ENCODE measurements around the gene CPSF7.

Gene CPSF7

GRCh38 chr11:61411589-61411988 is 18.2 kb downstream of the CPSF7 start:
- no peak overlapping the region for H3K4me3 ChIP-seq (ENCODE audit: control insufficient read depth, low read depth, low read length)
- DNase-seq (ENCODE audit: low read depth): no peak
- no peak for TF ChIP-seq CTCF (conservative IDR thresholded peaks at IDR 0.05; ENCODE audit: control insufficient read depth, insufficient read depth, low read depth, low read length)

- TF ChIP-seq CTCF (conservative IDR thresholded peaks at IDR 0.05; ENCODE audit: control insufficient read depth, insufficient read depth, low read depth, low read length): no peak
- DNase-seq (ENCODE audit: low read depth): no peak
- no peak overlapping the region for H3K4me3 ChIP-seq (ENCODE audit: control insufficient read depth, low read depth, low read length)
Observed at GRCh38 chr11:61406991-61407728, 22.6 kb downstream of the CPSF7 start.

DNA sequence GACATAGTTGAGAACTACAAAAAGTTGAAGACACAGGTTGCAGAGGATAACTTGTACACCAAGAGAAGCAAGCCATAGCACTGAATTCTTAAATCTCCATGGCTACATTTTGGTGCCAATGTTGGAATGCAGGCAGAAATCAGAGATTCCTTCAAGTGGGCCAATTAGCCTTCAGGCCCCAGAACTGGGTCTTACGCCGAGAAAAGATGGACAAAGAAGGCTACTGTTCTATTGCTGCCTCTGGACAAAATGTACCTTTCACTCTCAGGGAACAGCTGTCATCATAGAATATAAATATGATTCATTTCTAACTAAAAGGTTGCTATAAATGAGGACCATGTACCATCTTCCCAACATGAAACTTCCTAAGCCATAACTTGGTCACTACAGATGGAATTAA is 23.7 kb downstream of the CPSF7 start:
- no peak overlapping the region for H3K4me3 ChIP-seq (ENCODE audit: control insufficient read depth, low read depth, low read length)
- DNase-seq (ENCODE audit: low read depth): no peak
- TF ChIP-seq CTCF (conservative IDR thresholded peaks at IDR 0.05; ENCODE audit: control insufficient read depth, insufficient read depth, low read depth, low read length): no peak

DNA sequence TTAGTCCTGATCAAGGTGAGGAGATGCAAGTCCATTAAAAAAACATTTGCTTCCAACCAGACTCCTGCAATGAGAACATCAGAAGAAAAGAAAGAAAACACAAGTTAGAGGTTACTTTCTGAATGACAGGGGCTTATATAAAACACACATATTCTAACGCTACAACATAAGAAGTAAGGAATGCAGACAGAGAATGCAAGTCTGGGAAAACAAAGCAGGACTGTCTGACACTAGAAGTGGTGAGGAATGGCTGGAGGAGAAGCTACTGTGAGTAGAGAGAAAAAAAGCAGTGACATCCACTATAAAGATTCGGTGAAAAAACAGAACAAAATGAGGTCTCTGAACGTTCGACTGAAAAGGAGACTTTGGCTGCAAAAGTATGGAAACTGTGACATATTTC is 25.1 kb downstream of the CPSF7 start:
- TF ChIP-seq CTCF (conservative IDR thresholded peaks at IDR 0.05; ENCODE audit: control insufficient read depth, insufficient read depth, low read depth, low read length): no peak
- no peak overlapping the region for H3K4me3 ChIP-seq (ENCODE audit: control insufficient read depth, low read depth, low read length)
- DNase-seq (ENCODE audit: low read depth): no peak

DNA sequence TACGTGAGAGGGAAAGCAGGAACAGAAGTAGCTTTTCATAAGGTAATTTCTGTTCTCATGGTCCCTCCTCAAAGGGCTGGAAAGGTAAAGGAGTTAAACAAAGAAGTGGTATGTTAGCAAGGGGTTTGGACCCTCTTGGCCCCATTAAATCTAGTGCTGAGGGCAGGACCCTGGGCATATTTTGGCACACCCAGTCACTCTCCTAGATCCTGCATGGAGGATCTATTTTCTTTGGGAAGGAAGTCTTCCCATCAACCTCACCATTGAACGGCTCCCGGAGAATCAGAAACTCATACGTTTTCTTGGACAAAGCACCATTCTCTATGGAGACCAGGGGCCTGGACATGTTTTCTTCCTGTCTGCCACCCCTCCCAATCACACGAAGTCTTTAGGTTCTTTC is 25.7 kb downstream of the CPSF7 start:
- H3K4me3 ChIP-seq (ENCODE audit: control insufficient read depth, low read depth, low read length): no peak overlapping the region
- no peak for DNase-seq (ENCODE audit: low read depth)
- no peak for TF ChIP-seq CTCF (conservative IDR thresholded peaks at IDR 0.05; ENCODE audit: control insufficient read depth, insufficient read depth, low read depth, low read length)

DNA sequence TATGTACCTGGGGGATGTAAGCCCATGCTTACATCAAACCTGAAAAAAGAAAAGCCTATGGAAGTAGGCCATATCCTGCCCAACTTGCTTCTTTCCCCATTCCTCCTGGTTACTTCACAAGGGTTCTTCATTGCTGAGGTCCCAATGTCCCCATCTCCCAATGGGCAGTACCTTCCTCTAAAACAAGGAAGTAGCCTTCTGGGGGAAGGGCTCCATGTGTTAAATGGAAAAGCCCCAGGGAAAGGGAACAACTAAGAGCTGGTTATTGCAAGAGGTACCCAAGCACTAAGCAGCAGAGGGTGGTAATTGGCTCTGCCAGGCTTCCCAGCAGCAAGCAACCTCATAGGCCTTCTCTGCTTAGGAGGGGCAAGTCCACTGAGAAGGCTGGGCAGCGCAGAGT is 26.1 kb downstream of the CPSF7 start:
- no peak for DNase-seq (ENCODE audit: low read depth)
- no peak overlapping the region for H3K4me3 ChIP-seq (ENCODE audit: control insufficient read depth, low read depth, low read length)
- no peak for TF ChIP-seq CTCF (conservative IDR thresholded peaks at IDR 0.05; ENCODE audit: control insufficient read depth, insufficient read depth, low read depth, low read length)

- TF ChIP-seq CTCF (conservative IDR thresholded peaks at IDR 0.05; ENCODE audit: control insufficient read depth, insufficient read depth, low read depth, low read length): no peak
- DNase-seq (ENCODE audit: low read depth): no peak
- H3K4me3 ChIP-seq (ENCODE audit: control insufficient read depth, low read depth, low read length): no peak overlapping the region
Observed at GRCh38 chr11:61401573-61401972, 28.2 kb downstream of the CPSF7 start.
